Esophagus squamous epithelium (tissue), 4 donors: ENCODE results near the gene KDM5B.

Source experiments
- CTCF ChIP-seq, 6 experiments: fragments of 450-650 bp in 4 of 6; fragments of 200-600 bp in 2 of 6; sonication (generic) in 2 of 6; IDR thresholded peaks; one replicate each; pipeline ENCODE4 v1.5.1; 2016 to 2019; ENCODE audit warnings: antibody characterized with exemption in 6 of 6, mild to moderate bottlenecking in 4 of 6, moderate library complexity in 4 of 6
- POLR2A ChIP-seq, 4 donors: fragments of 450-650 bp; IDR thresholded peaks; one replicate each; pipeline ENCODE4 v1.6.1; 2017; ENCODE audit warnings: antibody characterized with exemption in 4 of 4, mild to moderate bottlenecking in 4 of 4, moderate library complexity in 3 of 4

DNA sequence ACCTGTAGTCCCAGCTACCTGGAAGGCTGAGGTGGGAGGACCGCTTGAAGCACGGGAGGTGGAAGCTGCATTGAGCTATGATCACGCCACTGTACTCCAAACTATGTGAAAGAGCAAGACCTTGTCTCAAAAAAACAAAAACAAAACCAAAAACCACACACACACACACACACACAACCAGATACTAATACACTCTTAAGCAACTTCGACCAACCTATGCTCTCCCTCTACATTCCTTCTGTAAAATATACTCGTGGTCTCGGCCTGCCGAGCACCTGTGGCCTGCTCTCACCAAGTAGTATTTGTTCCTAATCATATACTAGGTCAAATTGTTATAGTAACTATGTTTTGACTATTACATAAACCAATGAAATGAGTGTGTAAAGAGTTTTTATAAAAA lies 84.5 kb downstream of the KDM5B start:
- no peak for TF ChIP-seq CTCF (IDR thresholded peaks at IDR 0.05)
- no peak for TF ChIP-seq POLR2A (IDR thresholded peaks at IDR 0.05)
